ENCODE data around the gene DEF6. TPM values are rescaled to one million over a fixed set of nuclear protein-coding genes. Genes with fewer than 3 reads are reported as not detected.

DEF6 gene
- total and polyA plus RNA-seq, 2 of the 13 experiments (the other 11 are each of a cell fraction or from before 2014, with no cell fraction given) = 5.2 to 10.0 TPM

DNA sequence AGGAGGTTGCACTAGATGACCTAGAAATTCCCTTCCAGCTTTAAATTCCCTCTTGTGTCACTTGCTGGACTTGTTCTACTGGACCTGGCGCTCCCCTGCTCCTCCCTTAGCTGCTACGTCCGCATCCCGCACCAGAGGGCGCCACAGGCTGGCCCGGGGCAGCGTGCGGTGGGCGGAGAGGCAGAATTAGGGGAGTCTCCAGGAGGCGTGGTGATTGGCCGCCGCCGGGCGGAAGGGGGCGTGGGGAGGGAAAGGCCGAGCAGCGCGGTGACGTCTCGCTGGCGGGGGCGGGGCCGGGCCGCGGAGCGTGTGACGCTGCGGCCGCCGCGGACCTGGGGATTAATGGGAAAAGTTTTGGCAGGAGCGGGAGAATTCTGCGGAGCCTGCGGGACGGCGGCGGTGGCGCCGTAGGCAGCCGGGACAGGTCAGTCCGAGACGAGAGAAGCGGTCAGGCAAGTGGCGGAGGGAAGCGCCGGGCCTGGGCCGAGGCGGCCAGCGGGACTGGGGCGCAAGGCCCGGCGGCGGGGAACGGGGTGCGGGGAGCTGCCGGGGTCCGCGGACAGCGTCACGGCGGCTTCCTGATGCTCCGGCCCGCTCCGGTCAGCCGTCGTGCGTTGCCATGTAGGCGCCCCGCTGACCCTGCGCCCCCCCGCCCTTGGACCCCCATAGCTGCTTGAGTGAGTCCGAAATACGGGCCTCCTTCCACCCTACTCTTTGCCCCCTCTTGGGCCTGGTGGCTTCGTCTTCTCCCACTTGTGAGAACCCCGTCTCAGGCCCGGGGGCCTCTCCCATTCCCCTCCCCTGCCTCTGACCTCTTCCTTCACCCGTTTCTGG is 44.9 kb downstream of the DEF6 start, which contains the start of gene PPARD (continued):
- TF ChIP-seq, protein P1, sequence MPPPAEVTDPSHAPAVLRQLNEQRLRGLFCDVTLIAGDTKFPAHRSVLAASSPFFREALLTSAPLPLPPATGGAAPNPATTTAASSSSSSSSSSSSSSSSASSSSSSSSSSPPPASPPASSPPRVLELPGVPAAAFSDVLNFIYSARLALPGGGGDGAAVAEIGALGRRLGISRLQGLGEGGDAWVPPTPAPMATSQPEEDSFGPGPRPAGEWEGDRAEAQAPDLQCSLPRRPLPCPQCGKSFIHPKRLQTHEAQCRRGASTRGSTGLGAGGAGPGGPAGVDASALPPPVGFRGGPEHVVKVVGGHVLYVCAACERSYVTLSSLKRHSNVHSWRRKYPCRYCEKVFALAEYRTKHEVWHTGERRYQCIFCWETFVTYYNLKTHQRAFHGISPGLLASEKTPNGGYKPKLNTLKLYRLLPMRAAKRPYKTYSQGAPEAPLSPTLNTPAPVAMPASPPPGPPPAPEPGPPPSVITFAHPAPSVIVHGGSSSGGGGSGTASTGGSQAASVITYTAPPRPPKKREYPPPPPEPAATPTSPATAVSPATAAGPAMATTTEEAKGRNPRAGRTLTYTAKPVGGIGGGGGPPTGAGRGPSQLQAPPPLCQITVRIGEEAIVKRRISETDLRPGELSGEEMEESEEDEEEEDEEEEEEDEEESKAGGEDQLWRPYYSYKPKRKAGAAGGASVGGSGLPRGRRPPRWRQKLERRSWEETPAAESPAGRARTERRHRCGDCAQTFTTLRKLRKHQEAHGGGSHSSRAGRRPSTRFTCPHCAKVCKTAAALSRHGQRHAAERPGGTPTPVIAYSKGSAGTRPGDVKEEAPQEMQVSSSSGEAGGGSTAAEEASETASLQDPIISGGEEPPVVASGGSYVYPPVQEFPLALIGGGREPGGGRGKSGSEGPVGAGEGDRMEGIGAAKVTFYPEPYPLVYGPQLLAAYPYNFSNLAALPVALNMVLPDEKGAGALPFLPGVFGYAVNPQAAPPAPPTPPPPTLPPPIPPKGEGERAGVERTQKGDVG (CRISPR knock-in tag; IDR thresholded peaks at IDR 0.05; ENCODE audit: borderline replicate concordance) = no peak
- peak; percentile 77; the same call in 1 of the 2 replicates for TF ChIP-seq HDAC2 (CRISPR knock-in tag; IDR thresholded peaks at IDR 0.05)
- TF ChIP-seq TAF1 (CRISPR knock-in tag; IDR thresholded peaks at IDR 0.05) = peak; percentile 71
- peak; percentile 82; the same call in 1 of the 2 replicates for TF ChIP-seq SALL2 (CRISPR knock-in tag; IDR thresholded peaks at IDR 0.05)
- TF ChIP-seq, protein P2, sequence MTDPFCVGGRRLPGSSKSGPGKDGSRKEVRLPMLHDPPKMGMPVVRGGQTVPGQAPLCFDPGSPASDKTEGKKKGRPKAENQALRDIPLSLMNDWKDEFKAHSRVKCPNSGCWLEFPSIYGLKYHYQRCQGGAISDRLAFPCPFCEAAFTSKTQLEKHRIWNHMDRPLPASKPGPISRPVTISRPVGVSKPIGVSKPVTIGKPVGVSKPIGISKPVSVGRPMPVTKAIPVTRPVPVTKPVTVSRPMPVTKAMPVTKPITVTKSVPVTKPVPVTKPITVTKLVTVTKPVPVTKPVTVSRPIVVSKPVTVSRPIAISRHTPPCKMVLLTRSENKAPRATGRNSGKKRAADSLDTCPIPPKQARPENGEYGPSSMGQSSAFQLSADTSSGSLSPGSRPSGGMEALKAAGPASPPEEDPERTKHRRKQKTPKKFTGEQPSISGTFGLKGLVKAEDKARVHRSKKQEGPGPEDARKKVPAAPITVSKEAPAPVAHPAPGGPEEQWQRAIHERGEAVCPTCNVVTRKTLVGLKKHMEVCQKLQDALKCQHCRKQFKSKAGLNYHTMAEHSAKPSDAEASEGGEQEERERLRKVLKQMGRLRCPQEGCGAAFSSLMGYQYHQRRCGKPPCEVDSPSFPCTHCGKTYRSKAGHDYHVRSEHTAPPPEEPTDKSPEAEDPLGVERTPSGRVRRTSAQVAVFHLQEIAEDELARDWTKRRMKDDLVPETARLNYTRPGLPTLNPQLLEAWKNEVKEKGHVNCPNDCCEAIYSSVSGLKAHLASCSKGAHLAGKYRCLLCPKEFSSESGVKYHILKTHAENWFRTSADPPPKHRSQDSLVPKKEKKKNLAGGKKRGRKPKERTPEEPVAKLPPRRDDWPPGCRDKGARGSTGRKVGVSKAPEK (CRISPR knock-in tag; IDR thresholded peaks at IDR 0.05; ENCODE audit: borderline replicate concordance) = peak; percentile 92; the same call in 1 of the 2 replicates
- TF ChIP-seq NBN (conservative IDR thresholded peaks at IDR 0.05) = no peak
- TF ChIP-seq KMT2B (CRISPR knock-in tag; IDR thresholded peaks at IDR 0.05) = peak; percentile 64
- TF ChIP-seq ZNF143 (CRISPR knock-in tag; IDR thresholded peaks at IDR 0.05) = peak; percentile 63
- TF ChIP-seq ZFP90 (CRISPR knock-in tag; IDR thresholded peaks at IDR 0.05; ENCODE audit: borderline replicate concordance) = peak; percentile 9; the same call in 1 of the 2 replicates
- TF ChIP-seq PCBP1 (IDR thresholded peaks at IDR 0.05; ENCODE audit: borderline replicate concordance, low read depth, low read length) = peak; percentile 16; the same call in 1 of the 2 replicates
- TF ChIP-seq NCOA2 (CRISPR knock-in tag; IDR thresholded peaks at IDR 0.05) = peak; percentile 12; the same call in 1 of the 2 replicates
- TF ChIP-seq ZEB1 (IDR thresholded peaks at IDR 0.05; ENCODE audit: insufficient replicate concordance, low read depth) = peak; percentile 77
- no peak for TF ChIP-seq ZNF282 (IDR thresholded peaks at IDR 0.05; ENCODE audit: partially characterized antibody)
- TF ChIP-seq MAZ (IDR thresholded peaks at IDR 0.05; ENCODE audit: borderline replicate concordance, low read depth, low read length) = peak; percentile 92; the same call in 1 of the 2 replicates
- TF ChIP-seq MAZ (CRISPR knock-in tag; IDR thresholded peaks at IDR 0.05; ENCODE audit: low read depth) = peak; percentile 97
- TF ChIP-seq HCFC1 (IDR thresholded peaks at IDR 0.05; ENCODE audit: low read depth, low read length) = no peak
- peak; percentile 67; the same call in 1 of the 2 replicates for TF ChIP-seq SIN3A (IDR thresholded peaks at IDR 0.05; ENCODE audit: borderline replicate concordance, low read depth, low read length)
- TF ChIP-seq, protein P3, sequence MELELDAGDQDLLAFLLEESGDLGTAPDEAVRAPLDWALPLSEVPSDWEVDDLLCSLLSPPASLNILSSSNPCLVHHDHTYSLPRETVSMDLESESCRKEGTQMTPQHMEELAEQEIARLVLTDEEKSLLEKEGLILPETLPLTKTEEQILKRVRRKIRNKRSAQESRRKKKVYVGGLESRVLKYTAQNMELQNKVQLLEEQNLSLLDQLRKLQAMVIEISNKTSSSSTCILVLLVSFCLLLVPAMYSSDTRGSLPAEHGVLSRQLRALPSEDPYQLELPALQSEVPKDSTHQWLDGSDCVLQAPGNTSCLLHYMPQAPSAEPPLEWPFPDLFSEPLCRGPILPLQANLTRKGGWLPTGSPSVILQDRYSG (CRISPR knock-in tag; IDR thresholded peaks at IDR 0.05) = no peak
- 0 out of 2 replicates have a peak, but pooled peaks have one; percentile 50 for TF ChIP-seq SIN3B (IDR thresholded peaks at IDR 0.05; ENCODE audit: low read length)
- TF ChIP-seq, protein P4, sequence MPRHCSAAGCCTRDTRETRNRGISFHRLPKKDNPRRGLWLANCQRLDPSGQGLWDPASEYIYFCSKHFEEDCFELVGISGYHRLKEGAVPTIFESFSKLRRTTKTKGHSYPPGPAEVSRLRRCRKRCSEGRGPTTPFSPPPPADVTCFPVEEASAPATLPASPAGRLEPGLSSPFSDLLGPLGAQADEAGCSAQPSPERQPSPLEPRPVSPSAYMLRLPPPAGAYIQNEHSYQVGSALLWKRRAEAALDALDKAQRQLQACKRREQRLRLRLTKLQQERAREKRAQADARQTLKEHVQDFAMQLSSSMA (CRISPR knock-in tag; IDR thresholded peaks at IDR 0.05) = no peak; the same call in 1 of the 2 replicates
- no peak; the same call in 1 of the 2 replicates for TF ChIP-seq SRY (CRISPR knock-in tag; IDR thresholded peaks at IDR 0.05)
- TF ChIP-seq SMC3 (IDR thresholded peaks at IDR 0.05; ENCODE audit: low read length) = peak; percentile 95

All from HepG2 (cell line).